A549 (cell line): Measurements from ENCODE around the gene MTHFSD.

Source experiments
- BHLHE40 ChIP-seq: IDR thresholded peaks from 2 replicates; pipeline ENCODE4 v1.6.1; 2012; ENCODE audit warnings: low read depth, low read length, inconsistent platforms
- CBX8 ChIP-seq: fragments of 200-600 bp; sonication (generic); IDR thresholded peaks from 2 replicates; pipeline ENCODE4 v1.6.1; 2016
- CEBPB ChIP-seq, 2 experiments: fragments of >200 bp in 1 of 2; sonication (Bioruptor Twin) in 1 of 2; formaldehyde crosslinking in 1 of 2; IDR thresholded peaks; 2 replicates each; pipeline ENCODE4 v1.6.1; 2012 to 2016
- CHD2 ChIP-seq: fragments of 150-350 bp; IDR thresholded peaks from 2 replicates; pipeline ENCODE4 v1.6.1; 2014; ENCODE audit warnings: low read length; ENCODE audit not compliant: partially characterized antibody
- ELK1 ChIP-seq: fragments of 150-350 bp; IDR thresholded peaks from 2 replicates; pipeline ENCODE4 v1.6.1; 2014; ENCODE audit warnings: low read depth, mild to moderate bottlenecking, low read length
- KDM1A ChIP-seq: fragments of 200-600 bp; sonication (generic); IDR thresholded peaks from 2 replicates; pipeline ENCODE4 v1.6.1; 2016; ENCODE audit warnings: low read depth, mild to moderate bottlenecking
- MAX ChIP-seq: IDR thresholded peaks from 2 replicates; pipeline ENCODE4 v1.6.1; 2012
- POLR2A ChIP-seq: IDR thresholded peaks from 2 replicates; pipeline ENCODE4 v1.6.1; 2012; ENCODE audit warnings: mild to moderate bottlenecking, low read length
- RAD21 ChIP-seq, 2 experiments: fragments of >200 bp in 1 of 2; sonication (Bioruptor Twin) in 1 of 2; formaldehyde crosslinking in 1 of 2; IDR thresholded peaks in 1 of 2; conservative IDR thresholded peaks in 1 of 2; 2 replicates in 1 of 2; 3 replicates in 1 of 2; pipeline ENCODE4 v1.6.1; 2012 to 2018; ENCODE audit warnings: inconsistent platforms in 1 of 2
- RCOR1 ChIP-seq: fragments of 150-350 bp; IDR thresholded peaks from 2 replicates; pipeline ENCODE4 v1.6.1; 2014; ENCODE audit warnings: antibody characterized with exemption, low read length, low read depth
- RNF2 ChIP-seq: fragments of 200-600 bp; sonication (generic); IDR thresholded peaks from 2 replicates; pipeline ENCODE4 v1.6.1; 2016; ENCODE audit warnings: low read depth, mild to moderate bottlenecking, antibody characterized with exemption, moderate library complexity, borderline replicate concordance
- ZFP36 ChIP-seq: fragments of 450-650 bp; IDR thresholded peaks from 2 replicates; pipeline ENCODE4 v1.6.1; 2014; ENCODE audit warnings: borderline replicate concordance; ENCODE audit not compliant: partially characterized antibody
- TF ChIP-seq, protein P1 (sequence below): fragments of >200 bp; sonication (Bioruptor Twin); formaldehyde crosslinking; IDR thresholded peaks from 3 replicates; pipeline ENCODE4 v1.5.1; 2016
- TF ChIP-seq, protein P2 (sequence below): fragments of 200-600 bp; sonication (generic); IDR thresholded peaks from 2 replicates; pipeline ENCODE4 v1.6.1; 2016; ENCODE audit warnings: antibody characterized with exemption, mild to moderate bottlenecking, moderate library complexity

DNA sequence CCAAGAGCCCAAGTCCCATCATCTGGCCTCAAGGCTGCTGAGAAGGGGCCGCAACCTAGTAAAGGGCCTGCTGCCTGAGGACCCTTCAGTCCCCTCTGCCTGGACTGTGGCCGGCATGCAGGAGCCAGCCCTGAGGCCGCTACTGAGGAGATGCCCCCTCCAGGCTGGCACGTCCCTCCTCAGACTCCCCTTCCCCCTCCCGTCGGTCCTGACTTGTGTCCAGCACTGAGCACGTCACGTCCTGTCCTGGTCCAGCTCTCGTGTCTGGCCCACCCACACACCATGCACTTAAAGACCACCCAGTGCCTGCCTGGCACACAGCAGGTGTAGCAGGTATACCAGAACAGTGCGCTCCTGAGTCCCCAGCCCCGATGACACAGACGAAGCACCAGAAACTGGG is 9.6 kb downstream of the MTHFSD start:
- TF ChIP-seq, protein P1, sequence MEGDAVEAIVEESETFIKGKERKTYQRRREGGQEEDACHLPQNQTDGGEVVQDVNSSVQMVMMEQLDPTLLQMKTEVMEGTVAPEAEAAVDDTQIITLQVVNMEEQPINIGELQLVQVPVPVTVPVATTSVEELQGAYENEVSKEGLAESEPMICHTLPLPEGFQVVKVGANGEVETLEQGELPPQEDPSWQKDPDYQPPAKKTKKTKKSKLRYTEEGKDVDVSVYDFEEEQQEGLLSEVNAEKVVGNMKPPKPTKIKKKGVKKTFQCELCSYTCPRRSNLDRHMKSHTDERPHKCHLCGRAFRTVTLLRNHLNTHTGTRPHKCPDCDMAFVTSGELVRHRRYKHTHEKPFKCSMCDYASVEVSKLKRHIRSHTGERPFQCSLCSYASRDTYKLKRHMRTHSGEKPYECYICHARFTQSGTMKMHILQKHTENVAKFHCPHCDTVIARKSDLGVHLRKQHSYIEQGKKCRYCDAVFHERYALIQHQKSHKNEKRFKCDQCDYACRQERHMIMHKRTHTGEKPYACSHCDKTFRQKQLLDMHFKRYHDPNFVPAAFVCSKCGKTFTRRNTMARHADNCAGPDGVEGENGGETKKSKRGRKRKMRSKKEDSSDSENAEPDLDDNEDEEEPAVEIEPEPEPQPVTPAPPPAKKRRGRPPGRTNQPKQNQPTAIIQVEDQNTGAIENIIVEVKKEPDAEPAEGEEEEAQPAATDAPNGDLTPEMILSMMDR: no peak
- TF ChIP-seq CBX8 (no peak), RNF2 (no peak), RAD21 (conservative IDR thresholded peaks at IDR 0.05 in 1 of 2, IDR thresholded peaks at IDR 0.05 in 1 of 2) (no peak), RCOR1 (no peak), CHD2 (no peak), POLR2A (no peak), ZFP36 (no peak), ELK1 (no peak), KDM1A (no peak), MAX (no peak), CEBPB (IDR thresholded peaks at IDR 0.05) (no peak), BHLHE40 (no peak)
- TF ChIP-seq, protein P2, sequence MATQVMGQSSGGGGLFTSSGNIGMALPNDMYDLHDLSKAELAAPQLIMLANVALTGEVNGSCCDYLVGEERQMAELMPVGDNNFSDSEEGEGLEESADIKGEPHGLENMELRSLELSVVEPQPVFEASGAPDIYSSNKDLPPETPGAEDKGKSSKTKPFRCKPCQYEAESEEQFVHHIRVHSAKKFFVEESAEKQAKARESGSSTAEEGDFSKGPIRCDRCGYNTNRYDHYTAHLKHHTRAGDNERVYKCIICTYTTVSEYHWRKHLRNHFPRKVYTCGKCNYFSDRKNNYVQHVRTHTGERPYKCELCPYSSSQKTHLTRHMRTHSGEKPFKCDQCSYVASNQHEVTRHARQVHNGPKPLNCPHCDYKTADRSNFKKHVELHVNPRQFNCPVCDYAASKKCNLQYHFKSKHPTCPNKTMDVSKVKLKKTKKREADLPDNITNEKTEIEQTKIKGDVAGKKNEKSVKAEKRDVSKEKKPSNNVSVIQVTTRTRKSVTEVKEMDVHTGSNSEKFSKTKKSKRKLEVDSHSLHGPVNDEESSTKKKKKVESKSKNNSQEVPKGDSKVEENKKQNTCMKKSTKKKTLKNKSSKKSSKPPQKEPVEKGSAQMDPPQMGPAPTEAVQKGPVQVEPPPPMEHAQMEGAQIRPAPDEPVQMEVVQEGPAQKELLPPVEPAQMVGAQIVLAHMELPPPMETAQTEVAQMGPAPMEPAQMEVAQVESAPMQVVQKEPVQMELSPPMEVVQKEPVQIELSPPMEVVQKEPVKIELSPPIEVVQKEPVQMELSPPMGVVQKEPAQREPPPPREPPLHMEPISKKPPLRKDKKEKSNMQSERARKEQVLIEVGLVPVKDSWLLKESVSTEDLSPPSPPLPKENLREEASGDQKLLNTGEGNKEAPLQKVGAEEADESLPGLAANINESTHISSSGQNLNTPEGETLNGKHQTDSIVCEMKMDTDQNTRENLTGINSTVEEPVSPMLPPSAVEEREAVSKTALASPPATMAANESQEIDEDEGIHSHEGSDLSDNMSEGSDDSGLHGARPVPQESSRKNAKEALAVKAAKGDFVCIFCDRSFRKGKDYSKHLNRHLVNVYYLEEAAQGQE: no peak
